ENCODE results near the gene NIBAN1.

DNA sequence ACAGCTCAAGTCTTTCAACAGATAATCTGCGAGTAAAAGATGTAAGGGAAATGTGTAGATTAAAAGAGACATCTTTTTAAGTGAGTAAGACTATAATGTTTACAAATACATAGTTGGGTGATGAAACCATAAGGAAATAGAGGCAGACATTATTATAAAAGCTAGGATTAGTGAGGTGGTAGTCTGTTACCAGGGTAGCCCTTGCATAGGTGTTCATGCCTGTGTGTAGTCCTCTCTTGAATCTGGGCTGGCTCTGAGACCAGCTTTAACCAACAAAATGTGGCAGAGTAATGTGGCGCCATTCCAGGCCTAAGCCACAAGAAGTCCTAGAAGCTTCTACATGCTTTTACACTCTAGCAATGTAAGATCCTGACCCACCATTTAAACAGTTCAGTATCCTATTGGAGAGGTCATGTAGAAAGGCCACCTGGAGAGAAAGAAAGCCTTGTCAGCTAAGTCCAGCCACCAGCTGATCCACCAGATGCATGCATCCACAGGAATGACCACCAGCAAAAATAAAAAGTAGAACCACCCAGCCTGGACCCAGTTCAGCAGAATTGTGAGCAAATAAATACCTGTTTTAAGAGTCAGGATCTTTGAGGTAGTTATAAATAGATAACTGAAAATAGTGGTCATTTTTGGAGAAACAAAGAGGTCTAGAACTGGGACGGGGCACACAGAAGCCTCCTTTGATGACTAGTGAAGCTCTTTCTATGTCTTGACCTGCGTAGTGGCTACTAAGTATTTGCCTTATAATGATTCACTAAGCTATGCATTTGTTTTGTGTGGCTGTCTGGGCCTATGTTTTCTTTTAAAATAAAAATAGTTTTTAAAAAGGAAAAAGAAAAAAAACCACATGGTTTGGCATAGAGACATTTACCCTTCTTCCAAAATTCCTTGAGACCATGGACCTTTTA is 8.1 kb downstream of the NIBAN1 start:
- TF ChIP-seq, protein P1, sequence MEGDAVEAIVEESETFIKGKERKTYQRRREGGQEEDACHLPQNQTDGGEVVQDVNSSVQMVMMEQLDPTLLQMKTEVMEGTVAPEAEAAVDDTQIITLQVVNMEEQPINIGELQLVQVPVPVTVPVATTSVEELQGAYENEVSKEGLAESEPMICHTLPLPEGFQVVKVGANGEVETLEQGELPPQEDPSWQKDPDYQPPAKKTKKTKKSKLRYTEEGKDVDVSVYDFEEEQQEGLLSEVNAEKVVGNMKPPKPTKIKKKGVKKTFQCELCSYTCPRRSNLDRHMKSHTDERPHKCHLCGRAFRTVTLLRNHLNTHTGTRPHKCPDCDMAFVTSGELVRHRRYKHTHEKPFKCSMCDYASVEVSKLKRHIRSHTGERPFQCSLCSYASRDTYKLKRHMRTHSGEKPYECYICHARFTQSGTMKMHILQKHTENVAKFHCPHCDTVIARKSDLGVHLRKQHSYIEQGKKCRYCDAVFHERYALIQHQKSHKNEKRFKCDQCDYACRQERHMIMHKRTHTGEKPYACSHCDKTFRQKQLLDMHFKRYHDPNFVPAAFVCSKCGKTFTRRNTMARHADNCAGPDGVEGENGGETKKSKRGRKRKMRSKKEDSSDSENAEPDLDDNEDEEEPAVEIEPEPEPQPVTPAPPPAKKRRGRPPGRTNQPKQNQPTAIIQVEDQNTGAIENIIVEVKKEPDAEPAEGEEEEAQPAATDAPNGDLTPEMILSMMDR (conservative IDR thresholded peaks at IDR 0.05) = no peak
- TF ChIP-seq ZFX (IDR thresholded peaks at IDR 0.05) = no peak

Measured in C4-2B (cell line).